Endothelial cell of umbilical vein (primary cell): ENCODE results near the gene ENAH. TPM values are rescaled to one million over a fixed set of nuclear protein-coding genes. Genes with fewer than 3 reads are reported as not detected.

ENCODE experiments used
- BruUV-seq: library from RNA; stranded (reverse); fragments of 400-500 nt; replicated peaks from 2 replicates; lab custom pipeline; 2021; lab: Mats Ljungman, UMichigan
- CTCF ChIA-PET: fragments of 300-600, 350-600 bp; sonication (Branson Sonifier 250); formaldehyde crosslinking; loops from one replicate; lab custom pipeline; 2021; ENCODE audit warnings: antibody characterized with exemption, inconsistent platforms; lab: Charles Lee
- POLR2A ChIA-PET: fragments of 300-600, 350-600 bp; sonication (Branson Sonifier 250); formaldehyde crosslinking; loops from one replicate; lab custom pipeline; 2021; ENCODE audit warnings: antibody characterized with exemption, inconsistent platforms; lab: Charles Lee
- DNase-seq: peaks from one replicate; pipeline ENCODE4 v3.0.0-alpha.2; 2011; ENCODE audit warnings: low read depth, low spot score
- FAIRE-seq: peaks from 2 replicates; lab custom pipeline; 2011; peaks lifted over from hg19 to GRCh38; lab: Jason Lieb, UNC
- H2AFZ ChIP-seq: 2 replicates; pipeline ENCODE4 v1.6.0; 2012; ENCODE audit warnings: low read depth, low read length, control low read depth, inconsistent platforms
- H3K27ac ChIP-seq: 2 replicates; pipeline ENCODE4 v1.5.1; 2011; ENCODE audit warnings: low read depth, mild to moderate bottlenecking, control low read depth, low read length, moderate library complexity; ENCODE audit not compliant: insufficient read depth
- H3K27me3 ChIP-seq, 2 experiments: 2 replicates each; pipeline versions ENCODE4 v1.6.0 to v1.6.1; 2011; ENCODE audit warnings: low read length in 2 of 2, mixed read lengths in 1 of 2; ENCODE audit not compliant: control insufficient read depth in 2 of 2, insufficient read depth in 2 of 2
- H3K36me3 ChIP-seq, 2 experiments: 2 replicates in 1 of 2; 3 replicates in 1 of 2; pipeline ENCODE4 v1.5.1; 2011; ENCODE audit warnings: low read length in 2 of 2, mild to moderate bottlenecking in 1 of 2, moderate library complexity in 1 of 2; ENCODE audit not compliant: control insufficient read depth in 2 of 2, insufficient read depth in 2 of 2; ENCODE audit errors: extremely low read depth in 1 of 2
- H3K4me1 ChIP-seq: 3 replicates; pipeline ENCODE4 v1.5.1; 2011; ENCODE audit warnings: mild to moderate bottlenecking, low read length; ENCODE audit not compliant: control insufficient read depth, insufficient read depth; ENCODE audit errors: extremely low read depth
- H3K4me2 ChIP-seq: 2 replicates; pipeline ENCODE4 v1.6.1; 2011; ENCODE audit warnings: low read length, control low read depth, mixed read lengths; ENCODE audit not compliant: insufficient read depth
- H3K4me3 ChIP-seq, 3 experiments: fragments of 200-600 bp in 1 of 3; sonication (generic), shearing (Covaris generic) in 1 of 3; replicated peaks in 1 of 3; 2 replicates each; pipeline ENCODE4 v1.5.1; 2011 to 2016; ENCODE audit warnings: control low read depth in 3 of 3, low read length in 3 of 3, mild to moderate bottlenecking in 2 of 3, inconsistent platforms in 1 of 3, low read depth in 1 of 3, moderate library complexity in 1 of 3; ENCODE audit not compliant: insufficient read depth in 1 of 3
- H3K79me2 ChIP-seq: 2 replicates; pipeline ENCODE4 v1.6.0; 2012; ENCODE audit warnings: low read length, inconsistent platforms; ENCODE audit not compliant: control insufficient read depth, insufficient read depth
- H3K9ac ChIP-seq: replicated peaks from 2 replicates; pipeline ENCODE3; 2011; ENCODE audit warnings: low read length, control low read depth; ENCODE audit not compliant: insufficient read depth; ENCODE audit errors: extremely low read depth
- H3K9me1 ChIP-seq: replicated peaks from 3 replicates; pipeline ENCODE4 v1.6.0; 2011; ENCODE audit warnings: mild to moderate bottlenecking, low read length; ENCODE audit not compliant: control insufficient read depth, insufficient read depth; ENCODE audit errors: extremely low read depth
- H3K9me3 ChIP-seq: replicated peaks from 2 replicates; pipeline ENCODE4 v1.5.1; 2012; ENCODE audit warnings: low read length, inconsistent platforms; ENCODE audit not compliant: control insufficient read depth, insufficient read depth
- H4K20me1 ChIP-seq: replicated peaks from 2 replicates; pipeline ENCODE3; 2011; ENCODE audit warnings: mild to moderate bottlenecking, low read length; ENCODE audit not compliant: control insufficient read depth, insufficient read depth; ENCODE audit errors: extremely low read depth
- EZH2 ChIP-seq: IDR thresholded peaks from 2 replicates; pipeline ENCODE4 v1.6.1; 2012; ENCODE audit warnings: borderline replicate concordance, low read depth, mild to moderate bottlenecking, moderate library complexity, low read length, inconsistent platforms; ENCODE audit not compliant: severe bottlenecking
- FOS ChIP-seq: IDR thresholded peaks from 2 replicates; pipeline ENCODE4 v1.6.1; 2011; ENCODE audit warnings: mild to moderate bottlenecking, low read length, moderate library complexity, borderline replicate concordance; ENCODE audit not compliant: insufficient read depth
- GATA2 ChIP-seq: IDR thresholded peaks from 2 replicates; pipeline ENCODE4 v1.7.0; 2011; ENCODE audit warnings: low read depth, mild to moderate bottlenecking, moderate library complexity, mixed read lengths, low read length; ENCODE audit not compliant: insufficient read length, insufficient read depth
- JUN ChIP-seq: IDR thresholded peaks from 2 replicates; pipeline ENCODE4 v1.6.1; 2011; ENCODE audit warnings: borderline replicate concordance, low read depth; ENCODE audit not compliant: insufficient read length, insufficient read depth
- POLR2AphosphoS5 ChIP-seq: IDR thresholded peaks from 2 replicates; pipeline ENCODE4 v1.6.1; 2012; ENCODE audit warnings: low read depth, mild to moderate bottlenecking, control low read depth, low read length, moderate library complexity; ENCODE audit not compliant: insufficient read depth
- dilution Hi-C: fragments of 300-500 bp; cut with MboI; formaldehyde crosslinking; loops from one replicate; pipeline ENCODE4 v1.15.0; 2019; ENCODE audit warnings: low sequenced_read_pairs; ENCODE audit not compliant: extremely low pct_ligation_motif_present
- intact Hi-C: fragments of 100-400 bp; cut with micrococcal nuclease; formaldehyde crosslinking; loops from one replicate; pipeline ENCODE4 v1.10.0; 2022
- polyA plus RNA-seq, 4 experiments: library from polyadenylated mRNA; depleted of rRNA in 3 of 4; stranded (reverse) in 3 of 4; unstranded in 1 of 4; fragments of >200 nt; gene quantifications; 2 replicates each; pipeline versions ENCODE4 v1.2.1 to v1.2.3, GENCODE V29; 2011 to 2012; ENCODE audit warnings: missing spikeins in 1 of 4
- total RNA-seq: library from RNA; stranded (reverse); gene quantifications from 2 replicates; pipeline ENCODE4 v1.2.3, GENCODE V29; 2021
- TF ChIP-seq, protein P1 (sequence below): IDR thresholded peaks from 2 replicates; pipeline ENCODE4 v1.6.1; 2011; ENCODE audit not compliant: insufficient read depth, insufficient read length
- TF ChIP-seq, protein P2 (sequence below), 2 donors: IDR thresholded peaks; 1 replicate in 1 of 2; 2 replicates in 1 of 2; pipeline ENCODE4 v1.5.1; 2011; ENCODE audit warnings: low read length in 2 of 2, mild to moderate bottlenecking in 2 of 2, moderate library complexity in 2 of 2, control low read depth in 1 of 2, inconsistent platforms in 1 of 2, low read depth in 1 of 2; ENCODE audit not compliant: insufficient read depth in 1 of 2; ENCODE audit errors: extremely low read depth in 1 of 2

The ENAH gene
- total and polyA plus RNA-seq, 2 donors (not counting 3 experiments of a cell fraction or from before 2014, with no cell fraction given): 19.9 to 95.6 TPM

DNA sequence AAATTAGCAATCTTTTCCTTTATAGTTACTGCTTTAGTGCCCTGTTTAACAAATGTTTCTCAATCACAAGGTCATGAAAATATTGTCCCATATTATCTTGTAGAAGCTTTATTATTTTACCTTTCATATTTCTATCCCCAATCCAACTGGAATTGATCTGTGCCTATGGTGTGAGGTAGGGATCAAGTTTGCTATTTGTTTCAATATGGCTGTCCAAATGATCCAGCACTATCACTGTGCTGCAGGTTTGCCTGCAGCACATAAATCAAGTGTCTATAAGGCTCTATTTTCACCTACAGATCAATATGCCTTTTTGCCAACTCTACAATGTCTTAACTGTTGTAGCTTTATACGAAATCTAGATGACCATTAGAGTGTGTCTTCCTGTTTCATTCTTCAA is 96.2 kb downstream of the ENAH start:
- no peak overlapping the region for H3K4me2 ChIP-seq
- no peak overlapping the region for H3K4me3 ChIP-seq
- H2AFZ ChIP-seq: no peak overlapping the region
- no TSS peak for BruUV-seq
- ChIA-PET POLR2A (no interaction called here), CTCF (interaction anchor here (1.3 to 2.7 kb wide), 3 partner anchors 10 to 216 kb away, joined by 3 to 13 read pairs (median 4); no protein-coding TSS in a partner anchor)
- FAIRE-seq: no peak
- DNase-seq: no peak
- no peaks in the 10 kb centered on the region for H3K4me1 ChIP-seq
- H4K20me1 ChIP-seq: no peaks in the 10 kb centered on the region
- no peaks in the 10 kb centered on the region for H3K9me3 ChIP-seq
- dilution Hi-C loops: no loop called here
- no peak overlapping the region for H3K9ac ChIP-seq
- no peaks in the 10 kb centered on the region for H3K9me1 ChIP-seq
- TF ChIP-seq JUN: no peak
- TF ChIP-seq POLR2AphosphoS5: no peak
- TF ChIP-seq FOS: no peak
- TF ChIP-seq GATA2: no peak
- TF ChIP-seq, protein P1, sequence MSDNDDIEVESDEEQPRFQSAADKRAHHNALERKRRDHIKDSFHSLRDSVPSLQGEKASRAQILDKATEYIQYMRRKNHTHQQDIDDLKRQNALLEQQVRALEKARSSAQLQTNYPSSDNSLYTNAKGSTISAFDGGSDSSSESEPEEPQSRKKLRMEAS: no peak
- TF ChIP-seq EZH2: no peak
- TF ChIP-seq, protein P2, sequence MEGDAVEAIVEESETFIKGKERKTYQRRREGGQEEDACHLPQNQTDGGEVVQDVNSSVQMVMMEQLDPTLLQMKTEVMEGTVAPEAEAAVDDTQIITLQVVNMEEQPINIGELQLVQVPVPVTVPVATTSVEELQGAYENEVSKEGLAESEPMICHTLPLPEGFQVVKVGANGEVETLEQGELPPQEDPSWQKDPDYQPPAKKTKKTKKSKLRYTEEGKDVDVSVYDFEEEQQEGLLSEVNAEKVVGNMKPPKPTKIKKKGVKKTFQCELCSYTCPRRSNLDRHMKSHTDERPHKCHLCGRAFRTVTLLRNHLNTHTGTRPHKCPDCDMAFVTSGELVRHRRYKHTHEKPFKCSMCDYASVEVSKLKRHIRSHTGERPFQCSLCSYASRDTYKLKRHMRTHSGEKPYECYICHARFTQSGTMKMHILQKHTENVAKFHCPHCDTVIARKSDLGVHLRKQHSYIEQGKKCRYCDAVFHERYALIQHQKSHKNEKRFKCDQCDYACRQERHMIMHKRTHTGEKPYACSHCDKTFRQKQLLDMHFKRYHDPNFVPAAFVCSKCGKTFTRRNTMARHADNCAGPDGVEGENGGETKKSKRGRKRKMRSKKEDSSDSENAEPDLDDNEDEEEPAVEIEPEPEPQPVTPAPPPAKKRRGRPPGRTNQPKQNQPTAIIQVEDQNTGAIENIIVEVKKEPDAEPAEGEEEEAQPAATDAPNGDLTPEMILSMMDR (IDR thresholded peaks at IDR 0.05; ENCODE audit: extremely low read depth in 1 of 2, insufficient read depth in 1 of 2, low read depth in 1 of 2, low read length in 2 of 2): no peak
- H3K27me3 ChIP-seq: no peaks in the 10 kb centered on the region
- no peak overlapping the region for H3K27ac ChIP-seq
- intact Hi-C loops: loop anchor here (10.0 kb wide), 1 partner anchor 418 kb away; no protein-coding TSS in a partner anchor
- H3K79me2 ChIP-seq: peaks cover 1% of the 10 kb centered on the region
- H3K36me3 ChIP-seq: peaks cover 0 to 8% of the 10 kb centered on the region in 2 experiments
